Endothelial cell of hepatic sinusoid (primary cell): Measurements from ENCODE around the gene HBA2.
"Not testable (repeated sequence)": the region's sequence is repeated elsewhere in the genome, so short reads cannot be mapped to it uniquely, and the experiment has no call there.

ENCODE experiments used
- in situ Hi-C: cut with HindIII; loops from 2 replicates; pipeline ENCODE4 v1.10.0; 2017; ENCODE audit warnings: low sequenced_read_pairs

The HBA2 gene

DNA sequence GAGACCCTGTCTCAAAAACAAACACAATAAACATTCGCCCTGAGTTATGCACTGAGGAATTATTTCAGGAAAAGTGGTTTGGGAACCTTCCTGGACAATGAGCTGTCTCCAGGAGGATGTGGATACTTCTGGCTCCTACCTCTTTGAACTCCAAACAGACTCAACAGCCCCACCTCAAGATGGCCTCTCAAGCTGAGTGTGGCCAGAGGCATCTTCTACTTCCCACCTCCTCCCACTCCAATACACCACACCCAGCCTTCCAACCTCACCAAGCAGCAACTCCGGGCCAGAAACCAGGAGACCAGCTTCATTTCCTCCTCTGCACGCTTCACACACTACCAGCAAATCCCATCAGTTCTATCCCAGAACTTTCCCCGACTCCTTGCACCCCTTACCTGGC lies 19.2 kb downstream of the HBA2 start:
- in situ Hi-C loops = no loop called here

DNA sequence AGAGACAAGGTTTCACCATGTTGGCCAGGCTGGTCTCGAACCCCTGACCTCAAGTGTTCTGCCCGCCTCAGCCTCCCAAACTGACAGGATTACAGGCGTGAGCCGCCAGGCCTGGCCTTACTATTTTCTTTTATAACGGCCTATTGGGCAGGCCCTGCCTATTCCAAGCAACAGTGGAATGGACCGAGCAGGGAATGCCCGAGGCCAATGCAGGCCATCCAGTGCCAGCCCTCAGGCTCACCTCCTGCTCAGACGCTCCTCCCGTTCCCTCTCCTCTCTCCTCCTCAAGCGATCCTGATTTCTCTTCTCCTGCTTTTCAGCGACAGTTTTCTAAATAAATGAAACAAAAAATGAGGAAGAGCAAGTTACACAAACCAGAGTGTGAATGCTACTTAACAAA lies 20.0 kb downstream of the HBA2 start:
- in situ Hi-C loops = no loop called here

DNA sequence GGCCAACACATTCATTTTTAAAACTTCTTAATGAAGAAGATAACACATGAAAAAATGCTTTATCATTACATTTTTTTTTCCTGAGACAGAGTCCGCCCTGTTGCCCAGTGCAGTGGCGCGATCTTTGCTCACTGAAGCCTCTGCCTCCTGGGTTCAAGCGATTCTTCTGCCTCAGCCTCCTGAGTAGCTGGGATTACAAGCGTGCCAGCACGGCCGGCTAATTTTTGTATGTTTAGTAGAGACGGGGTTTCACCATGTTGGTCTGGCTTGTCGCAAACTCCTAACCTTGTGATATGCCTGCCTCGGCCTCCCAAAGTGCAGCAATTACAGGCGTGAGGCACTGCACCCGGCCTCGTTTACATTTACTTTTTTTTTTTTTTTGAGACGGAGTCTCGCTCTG lies 20.8 kb downstream of the HBA2 start:
- in situ Hi-C loops = no loop called here

DNA sequence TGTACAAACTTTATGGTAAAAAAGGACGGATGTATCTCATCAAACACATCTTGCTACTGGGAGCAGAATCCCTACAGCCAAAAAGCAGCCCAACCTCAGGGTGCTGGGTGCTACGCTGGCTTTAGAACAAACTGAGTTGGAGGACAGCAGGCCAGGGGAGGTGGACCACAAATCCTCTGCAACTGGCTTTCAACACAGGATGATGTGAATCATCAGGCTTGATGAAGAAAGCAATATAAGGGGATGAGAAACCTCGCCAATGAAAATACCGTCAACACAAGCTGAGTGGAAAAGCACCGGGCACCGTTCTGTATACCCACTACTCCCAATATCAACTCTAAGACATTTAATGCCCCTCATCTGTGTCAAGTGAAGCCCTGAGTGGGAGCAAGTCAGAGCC lies 21.8 kb downstream of the HBA2 start:
- in situ Hi-C loops = no loop called here

DNA sequence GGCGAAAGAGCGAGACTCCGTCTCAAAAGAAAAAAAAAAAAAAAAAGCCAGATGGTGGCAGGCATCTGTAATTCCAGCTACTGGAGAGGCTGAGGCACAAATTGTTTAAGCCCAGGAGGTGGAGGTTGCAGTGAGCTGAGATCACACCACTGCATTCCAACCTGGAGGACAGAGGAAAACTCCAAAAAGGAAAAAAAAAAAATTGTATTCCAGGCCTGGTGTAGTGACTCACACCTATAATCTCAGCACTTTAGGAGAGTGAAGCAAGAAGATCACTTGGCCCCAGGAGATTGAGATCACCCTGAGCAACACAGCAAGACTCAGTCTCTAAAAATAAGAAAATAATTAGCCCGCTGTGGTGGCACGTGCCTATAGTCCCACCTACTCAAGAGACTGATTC lies 27.7 kb downstream of the HBA2 start:
- in situ Hi-C loops = no loop called here

DNA sequence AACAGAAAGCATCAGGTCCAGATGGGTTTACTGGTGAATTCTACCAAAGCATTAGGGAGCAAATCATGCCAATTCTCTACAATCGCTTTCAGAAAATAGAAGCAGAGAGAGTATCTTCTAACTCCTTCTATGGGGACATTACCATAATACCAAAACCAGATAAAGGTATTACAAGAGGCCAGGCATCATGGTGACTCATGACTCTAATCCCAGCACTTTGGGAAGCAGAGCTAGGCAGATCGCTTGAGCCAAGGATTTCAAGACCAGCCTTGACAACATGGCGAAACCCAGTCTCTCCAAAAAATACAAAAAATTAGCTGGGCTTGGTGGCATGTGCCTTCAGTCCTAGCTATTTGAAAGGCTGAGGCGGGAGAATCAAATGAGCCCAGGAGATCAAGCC lies 30.6 kb downstream of the HBA2 start:
- in situ Hi-C loops = no loop called here

DNA sequence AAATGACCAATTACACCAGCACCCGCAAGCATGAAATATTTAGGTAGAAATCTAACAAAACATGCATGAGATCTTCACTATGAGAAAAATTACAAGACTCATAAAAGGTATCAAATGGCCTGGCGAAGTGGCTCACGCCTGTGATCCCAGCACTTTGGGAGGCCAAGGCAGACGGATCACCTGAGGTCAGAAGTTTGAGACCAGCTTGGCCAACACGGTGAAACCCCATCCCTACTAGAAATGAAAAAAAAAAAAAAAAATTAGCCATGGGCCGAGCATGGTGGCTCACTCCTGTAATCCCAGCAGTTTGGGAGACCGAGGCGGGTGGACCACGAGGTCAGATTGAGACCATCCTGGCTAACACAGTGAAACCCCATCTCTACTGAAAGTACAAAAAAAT lies 31.4 kb downstream of the HBA2 start:
- in situ Hi-C loops = not testable (repeated sequence)

DNA sequence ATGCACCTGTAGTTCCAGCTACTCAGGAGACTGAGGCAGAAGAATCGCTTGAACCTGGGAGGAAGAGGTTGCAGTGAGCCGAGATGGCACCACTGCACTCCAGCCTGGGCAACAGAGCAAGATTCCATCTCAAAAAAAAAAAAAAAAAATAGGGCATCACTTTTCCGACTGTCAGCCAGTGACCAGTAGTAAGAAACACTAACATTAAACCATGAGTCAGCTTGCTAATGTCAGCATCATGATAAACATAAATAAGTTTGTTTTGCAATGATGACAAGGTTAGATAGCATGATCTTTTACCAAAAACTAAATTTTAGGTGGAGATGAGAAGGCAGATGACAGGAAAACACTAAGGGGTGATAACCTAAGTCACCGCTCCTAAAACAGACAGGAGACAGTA lies 36.7 kb downstream of the HBA2 start:
- in situ Hi-C loops = not testable (repeated sequence)

DNA sequence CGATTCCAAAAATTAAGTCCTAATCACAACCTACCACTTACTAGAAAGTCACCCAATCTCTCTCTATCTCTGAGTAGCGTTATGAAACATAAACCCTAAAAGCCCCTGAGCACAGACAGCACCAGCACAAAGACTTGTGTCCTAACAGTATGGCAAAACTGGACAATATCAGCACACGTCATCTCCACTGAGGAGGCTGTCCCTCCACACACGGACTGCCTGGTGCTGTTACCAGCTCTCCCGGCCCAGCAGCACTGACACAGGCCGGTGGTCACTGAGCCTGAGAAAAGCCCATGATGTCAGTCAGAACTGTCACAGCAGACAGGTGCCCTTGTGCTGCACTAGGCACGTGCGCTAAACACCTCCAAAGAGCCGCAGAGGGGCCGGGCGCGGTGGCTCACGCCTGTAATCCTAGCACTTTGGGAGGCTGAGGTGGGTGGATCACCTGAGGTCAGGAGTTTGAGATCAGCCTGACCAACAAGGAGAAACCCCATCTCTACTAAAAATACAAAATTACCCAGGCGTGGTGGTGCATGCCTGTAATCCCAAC lies 39.0 kb downstream of the HBA2 start:
- in situ Hi-C loops = loop anchor here (5.0 kb wide), 1 partner anchor 36 kb away; no protein-coding TSS in a partner anchor

DNA sequence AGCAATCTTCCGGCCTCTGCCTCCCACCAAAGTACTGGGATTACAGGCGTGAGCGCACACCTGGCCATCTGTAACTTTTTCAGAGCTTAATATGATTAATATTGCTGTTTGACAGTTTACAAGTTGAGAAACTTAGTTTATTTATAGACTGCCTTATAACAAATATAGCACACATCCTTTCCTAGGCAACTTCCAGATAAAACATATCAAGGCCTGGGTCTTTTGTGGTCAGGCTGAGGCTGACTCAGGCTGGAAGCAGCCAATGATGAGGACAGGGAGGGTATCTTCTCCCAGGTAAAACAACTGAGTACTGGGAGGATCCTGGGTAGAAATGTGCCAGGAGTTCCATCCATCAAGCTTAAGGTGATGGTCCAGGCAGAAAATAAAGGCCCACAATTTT lies 40.3 kb downstream of the HBA2 start:
- in situ Hi-C loops = loop anchor here (5.0 kb wide), 1 partner anchor 34 kb away; no protein-coding TSS in a partner anchor

DNA sequence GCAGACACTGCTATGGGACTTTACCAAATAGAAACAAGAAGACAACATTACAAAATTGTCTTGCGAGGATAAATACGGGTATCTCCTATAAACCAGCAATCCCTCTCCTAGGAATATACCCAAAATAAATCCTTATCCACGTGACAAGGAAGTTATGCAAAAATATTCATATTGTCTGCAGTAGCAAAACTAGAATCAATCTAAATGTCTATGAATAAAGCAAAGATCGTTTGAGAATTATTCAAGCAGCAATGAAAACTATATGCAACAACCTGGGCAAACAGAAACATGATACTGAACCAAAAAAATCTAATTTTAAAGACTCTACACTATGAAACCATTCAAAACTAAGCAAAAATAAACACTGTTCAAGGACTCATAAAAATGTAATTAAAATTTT lies 47.3 kb downstream of the HBA2 start:
- in situ Hi-C loops = no loop called here
